GM23338 (cell line): Measurements from ENCODE around the gene CYP11A1. TPM values are rescaled to one million over a fixed set of nuclear protein-coding genes. Genes with fewer than 3 reads are reported as not detected.

Experiments used
- ATAC-seq: fragments of 200-7000 bp; cut with Tn5 transposase; 3 replicates; pipeline ENCODE4 v1.9.1; 2020
- DNase-seq: peaks from one replicate; pipeline ENCODE4 v3.0.0-alpha.2; 2015; ENCODE audit warnings: low spot score
- H2AFZ ChIP-seq: fragments of 200-600 bp; sonication (generic); 2 replicates; pipeline ENCODE4 v1.8.0; 2016; ENCODE audit warnings: antibody characterized with exemption, mild to moderate bottlenecking, moderate library complexity
- H3F3A ChIP-seq: fragments of 200-600 bp; sonication (generic); replicated peaks from 2 replicates; pipeline ENCODE4 v1.8.0; 2017; ENCODE audit warnings: antibody characterized with exemption, mixed run types, low read depth
- H3K27ac ChIP-seq: fragments of 200-600 bp; sonication (generic); 2 replicates; pipeline ENCODE4 v1.6.1; 2016; ENCODE audit warnings: low read depth
- H3K27me3 ChIP-seq: fragments of 200-600 bp; sonication (generic); 2 replicates; pipeline ENCODE4 v1.8.0; 2016; ENCODE audit warnings: mild to moderate bottlenecking, mixed run types, moderate library complexity; ENCODE audit not compliant: insufficient read depth
- H3K36me3 ChIP-seq: fragments of 200-600 bp; sonication (generic); 2 replicates; pipeline ENCODE4 v1.8.0; 2016; ENCODE audit warnings: mild to moderate bottlenecking; ENCODE audit not compliant: insufficient read depth
- H3K4me1 ChIP-seq: fragments of 200-600 bp; sonication (generic); 2 replicates; pipeline ENCODE4 v1.8.0; 2016; ENCODE audit warnings: mild to moderate bottlenecking, moderate library complexity; ENCODE audit not compliant: insufficient read depth
- H3K4me2 ChIP-seq: fragments of 200-600 bp; sonication (generic); 2 replicates; pipeline ENCODE4 v1.7.1; 2017; ENCODE audit warnings: mixed run types
- H3K4me3 ChIP-seq: fragments of 200-600 bp; sonication (generic); 2 replicates; pipeline ENCODE4 v1.6.1; 2016; ENCODE audit warnings: mixed run types
- H3K79me2 ChIP-seq: fragments of 200-600 bp; sonication (generic); replicated peaks from 2 replicates; pipeline ENCODE4 v1.8.0; 2017; ENCODE audit warnings: mild to moderate bottlenecking; ENCODE audit not compliant: insufficient read depth
- H3K9me2 ChIP-seq: fragments of 200-600 bp; sonication (generic); 2 replicates; pipeline ENCODE4 v1.8.0; 2017; ENCODE audit not compliant: insufficient read depth
- H4K20me1 ChIP-seq: fragments of 200-600 bp; sonication (generic); replicated peaks from 2 replicates; pipeline ENCODE4 v1.8.0; 2017; ENCODE audit warnings: mild to moderate bottlenecking; ENCODE audit not compliant: insufficient read depth
- H3K27ac Mint-ChIP-seq: 2 replicates; pipeline ENCODE4 v1.8.0; 2020; ENCODE audit warnings: inconsistent platforms, mild to moderate bottlenecking, moderate library complexity, mixed read lengths
- H3K27me3 Mint-ChIP-seq: 3 replicates; pipeline ENCODE4 v1.8.0; 2022; ENCODE audit warnings: low read depth, mild to moderate bottlenecking, moderate library complexity, mixed read lengths, inconsistent platforms; ENCODE audit not compliant: insufficient read depth, poor library complexity
- H3K36me3 Mint-ChIP-seq: 3 replicates; pipeline ENCODE4 v1.8.0; 2021; ENCODE audit warnings: low read depth, mild to moderate bottlenecking, inconsistent platforms, moderate library complexity, mixed read lengths
- H3K4me1 Mint-ChIP-seq: 3 replicates; pipeline ENCODE4 v1.8.0; 2020; ENCODE audit warnings: mild to moderate bottlenecking, inconsistent platforms, mixed read lengths
- H3K4me3 Mint-ChIP-seq: 3 replicates; pipeline ENCODE4 v1.8.0; 2021; ENCODE audit warnings: moderate library complexity, mild to moderate bottlenecking, inconsistent platforms, mixed read lengths
- H3K9me3 Mint-ChIP-seq: 3 replicates; pipeline ENCODE4 v1.8.0; 2020; ENCODE audit warnings: moderate library complexity, mild to moderate bottlenecking, inconsistent platforms, mixed read lengths
- CREB1 ChIP-seq: fragments of 250-450 bp; sonication (Bioruptor Pico); IDR thresholded peaks from 2 replicates; pipeline ENCODE4 v1.5.0; 2020; ENCODE audit warnings: low read depth, mild to moderate bottlenecking, moderate library complexity
- CTCF ChIP-seq, 2 experiments: fragments of 200-600 bp in 1 of 2; sonication (generic) in 1 of 2; conservative IDR thresholded peaks; 2 replicates each; pipeline versions ENCODE4 v1.5.1 to v1.6.1; 2016 to 2017; ENCODE audit warnings: antibody characterized with exemption in 2 of 2, low read depth in 2 of 2, mild to moderate bottlenecking in 2 of 2, moderate library complexity in 1 of 2
- ETS1 ChIP-seq: IDR thresholded peaks from 2 replicates; pipeline ENCODE4 v1.6.1; 2016; ENCODE audit warnings: antibody characterized with exemption
- EZH2 ChIP-seq: fragments of 200-600 bp; sonication (generic); IDR thresholded peaks from one replicate; pipeline ENCODE4 v1.8.0; 2017; ENCODE audit warnings: antibody characterized with exemption, mild to moderate bottlenecking, low read depth; ENCODE audit not compliant: unreplicated experiment
- EZH2phosphoT487 ChIP-seq: fragments of 200-600 bp; sonication (generic); IDR thresholded peaks from one replicate; pipeline ENCODE4 v1.8.1; 2018; ENCODE audit warnings: antibody characterized with exemption; ENCODE audit not compliant: unreplicated experiment
- JUNB ChIP-seq: IDR thresholded peaks from one replicate; pipeline ENCODE4 v1.6.1; 2016; ENCODE audit warnings: antibody characterized with exemption; ENCODE audit not compliant: unreplicated experiment
- NANOG ChIP-seq: IDR thresholded peaks from 2 replicates; pipeline ENCODE4 v1.6.1; 2016; ENCODE audit warnings: antibody characterized with exemption, borderline replicate concordance
- POLR2AphosphoS5 ChIP-seq: IDR thresholded peaks from 2 replicates; pipeline ENCODE4 v1.6.1; 2016; ENCODE audit warnings: antibody characterized with exemption, low read depth
- REST ChIP-seq: IDR thresholded peaks from one replicate; pipeline ENCODE4 v1.6.1; 2018; ENCODE audit warnings: antibody characterized with exemption; ENCODE audit not compliant: unreplicated experiment
- STAT1 ChIP-seq: IDR thresholded peaks from one replicate; pipeline ENCODE4 v1.6.1; 2016; ENCODE audit warnings: antibody characterized with exemption; ENCODE audit not compliant: unreplicated experiment
- ZNF114 ChIP-seq: fragments of 250-450 bp; sonication (Bioruptor Pico); IDR thresholded peaks from 2 replicates; pipeline ENCODE4 v1.5.0; 2020; ENCODE audit warnings: mild to moderate bottlenecking, moderate library complexity
- ZNF331 ChIP-seq: fragments of 250-450 bp; sonication (Bioruptor Pico); IDR thresholded peaks from 2 replicates; pipeline ENCODE4 v1.5.0; 2020; ENCODE audit warnings: low read depth, mild to moderate bottlenecking, moderate library complexity
- ZNF462 ChIP-seq: fragments of 250-450 bp; sonication (Bioruptor Pico); IDR thresholded peaks from 2 replicates; pipeline ENCODE4 v1.5.0; 2020; ENCODE audit warnings: mild to moderate bottlenecking, moderate library complexity
- polyA plus RNA-seq: library from polyadenylated mRNA; unstranded; fragments of >200 nt; fragmentation: Nextera tagmentation; extraction: Ambion mirVana; gene quantifications from 2 replicates; pipeline ENCODE4 v1.2.1, GENCODE V29; 2016
- total RNA-seq: library from RNA; depleted of rRNA; stranded (reverse); fragments of >200 nt; shearing (Covaris generic); gene quantifications from 2 replicates; pipeline ENCODE4 v1.2.3, GENCODE V29; 2014

CYP11A1 gene
- total and polyA plus RNA-seq, 2 experiments from 2014 or later: 1.2 to 1.7 TPM

GRCh38 chr15:74417225-74417624, 49.8 kb upstream of the CYP11A1 start:
- peaks cover 6% of the 10 kb centered on the region for H3K27me3 Mint-ChIP-seq
- no peak overlapping the region for H3K27ac ChIP-seq
- no peak overlapping the region for H2AFZ ChIP-seq

More at GRCh38 chr15:74417225-74417624, 49.8 kb upstream of the CYP11A1 start:
- H3K4me3 ChIP-seq: no peak overlapping the region
- H3F3A ChIP-seq: no peaks in the 10 kb centered on the region
- no peaks in the 10 kb centered on the region for H3K36me3 ChIP-seq
- peaks cover 10% of the 10 kb centered on the region for H3K36me3 Mint-ChIP-seq
- ATAC-seq (no peak), DNase-seq (no peak)
- H3K4me2 ChIP-seq: no peak overlapping the region
- peaks cover 14% of the 10 kb centered on the region; the same call in 1 of the 2 replicates for H3K4me1 ChIP-seq
- H3K4me3 Mint-ChIP-seq: no peak overlapping the region
- no peaks in the 10 kb centered on the region; the same call in 2 of the 3 replicates for H3K9me3 Mint-ChIP-seq
- peaks cover 20% of the 10 kb centered on the region for H3K4me1 Mint-ChIP-seq
- no peak overlapping the region for H3K27ac Mint-ChIP-seq
- TF ChIP-seq POLR2AphosphoS5 (no peak), EZH2 (no peak), ETS1 (no peak), STAT1 (no peak), ZNF331 (CRISPR knock-in tag) (no peak), ZNF462 (CRISPR knock-in tag) (no peak), CREB1 (CRISPR knock-in tag) (no peak), REST (no peak), NANOG (no peak), JUNB (no peak), EZH2phosphoT487 (no peak), CTCF (conservative IDR thresholded peaks at IDR 0.05; ENCODE audit: low read depth in 2 of 2) (no peak), ZNF114 (CRISPR knock-in tag) (no peak)
- peaks cover 15% of the 10 kb centered on the region for H3K79me2 ChIP-seq
- H3K27me3 ChIP-seq: no peaks in the 10 kb centered on the region
- H3K9me2 ChIP-seq: no peaks in the 10 kb centered on the region
- no peaks in the 10 kb centered on the region; the same call in 1 of the 2 replicates for H4K20me1 ChIP-seq
